Measurements from ENCODE around the gene CLEC9A.

Gene CLEC9A

GRCh38 chr12:10082117-10082874 is 51.8 kb downstream of the CLEC9A start:
- no peak overlapping the region for H3K27ac ChIP-seq (ENCODE audit: insufficient read depth, low read length, poor library complexity, severe bottlenecking)
- no peak for DNase-seq

GRCh38 chr12:10084733-10085132 is 54.3 kb downstream of the CLEC9A start:
- Histone ChIP-seq H3K36me3 (ENCODE audit: control insufficient read depth, insufficient read depth, low read length) (no peaks in the 10 kb centered on the region), H3K4me3 (ENCODE audit: insufficient read depth, low read depth, low read length, poor library complexity, severe bottlenecking) (no peak overlapping the region), H3K27me3 (replicated peaks; ENCODE audit: control insufficient read depth, insufficient read depth, low read length, poor library complexity, severe bottlenecking) (peaks cover 5% of the 10 kb centered on the region), H3K27ac (ENCODE audit: insufficient read depth, low read length, poor library complexity, severe bottlenecking) (no peak overlapping the region), H3K9me3 (ENCODE audit: control insufficient read depth, low read length) (no peaks in the 10 kb centered on the region), H3K4me1 (ENCODE audit: control insufficient read depth, insufficient read depth, low read length, poor library complexity, severe bottlenecking) (no peaks in the 10 kb centered on the region)
- no peak for DNase-seq

More at GRCh38 chr12:10082117-10082874, 51.8 kb downstream of the CLEC9A start:
- Histone ChIP-seq H3K9me3 (ENCODE audit: control insufficient read depth, low read length) (no peaks in the 10 kb centered on the region), H3K4me3 (ENCODE audit: insufficient read depth, low read depth, low read length, poor library complexity, severe bottlenecking) (no peak overlapping the region), H3K4me1 (ENCODE audit: control insufficient read depth, insufficient read depth, low read length, poor library complexity, severe bottlenecking) (no peaks in the 10 kb centered on the region), H3K36me3 (ENCODE audit: control insufficient read depth, insufficient read depth, low read length) (no peaks in the 10 kb centered on the region), H3K27me3 (replicated peaks; ENCODE audit: control insufficient read depth, insufficient read depth, low read length, poor library complexity, severe bottlenecking) (peaks cover 5% of the 10 kb centered on the region)

- H3K9me3 ChIP-seq (ENCODE audit: control insufficient read depth, low read length) = no peaks in the 10 kb centered on the region
- no peaks in the 10 kb centered on the region for H3K4me1 ChIP-seq (ENCODE audit: control insufficient read depth, insufficient read depth, low read length, poor library complexity, severe bottlenecking)
- no peak for DNase-seq
- no peak overlapping the region for H3K27ac ChIP-seq (ENCODE audit: insufficient read depth, low read length, poor library complexity, severe bottlenecking)
- no peaks in the 10 kb centered on the region for H3K36me3 ChIP-seq (ENCODE audit: control insufficient read depth, insufficient read depth, low read length)
- H3K4me3 ChIP-seq (ENCODE audit: insufficient read depth, low read depth, low read length, poor library complexity, severe bottlenecking) = no peak overlapping the region
- H3K27me3 ChIP-seq (replicated peaks; ENCODE audit: control insufficient read depth, insufficient read depth, low read length, poor library complexity, severe bottlenecking) = peaks cover 4% of the 10 kb centered on the region
Observed at GRCh38 chr12:10086387-10086786, 55.9 kb downstream of the CLEC9A start.

- H3K36me3 ChIP-seq (ENCODE audit: control insufficient read depth, insufficient read depth, low read length) = no peaks in the 10 kb centered on the region
- no peaks in the 10 kb centered on the region for H3K4me1 ChIP-seq (ENCODE audit: control insufficient read depth, insufficient read depth, low read length, poor library complexity, severe bottlenecking)
- H3K4me3 ChIP-seq (ENCODE audit: insufficient read depth, low read depth, low read length, poor library complexity, severe bottlenecking) = no peak overlapping the region
- no peaks in the 10 kb centered on the region for H3K9me3 ChIP-seq (ENCODE audit: control insufficient read depth, low read length)
- no peaks in the 10 kb centered on the region for H3K27me3 ChIP-seq (replicated peaks; ENCODE audit: control insufficient read depth, insufficient read depth, low read length, poor library complexity, severe bottlenecking)
- H3K27ac ChIP-seq (ENCODE audit: insufficient read depth, low read length, poor library complexity, severe bottlenecking) = no peak overlapping the region
- no peak for DNase-seq
Observed at GRCh38 chr12:10088031-10088430, 57.5 kb downstream of the CLEC9A start.

GRCh38 chr12:10088955-10089900 is 58.7 kb downstream of the CLEC9A start:
- no peak for DNase-seq
- H3K4me1 ChIP-seq (ENCODE audit: control insufficient read depth, insufficient read depth, low read length, poor library complexity, severe bottlenecking) = no peaks in the 10 kb centered on the region
- no peaks in the 10 kb centered on the region for H3K27me3 ChIP-seq (replicated peaks; ENCODE audit: control insufficient read depth, insufficient read depth, low read length, poor library complexity, severe bottlenecking)
- no peaks in the 10 kb centered on the region for H3K36me3 ChIP-seq (ENCODE audit: control insufficient read depth, insufficient read depth, low read length)
- H3K9me3 ChIP-seq (ENCODE audit: control insufficient read depth, low read length) = no peaks in the 10 kb centered on the region
- no peak overlapping the region for H3K27ac ChIP-seq (ENCODE audit: insufficient read depth, low read length, poor library complexity, severe bottlenecking)
- H3K4me3 ChIP-seq (ENCODE audit: insufficient read depth, low read depth, low read length, poor library complexity, severe bottlenecking) = no peak overlapping the region

- Histone ChIP-seq H3K4me1 (ENCODE audit: control insufficient read depth, insufficient read depth, low read length, poor library complexity, severe bottlenecking) (no peaks in the 10 kb centered on the region), H3K27me3 (replicated peaks; ENCODE audit: control insufficient read depth, insufficient read depth, low read length, poor library complexity, severe bottlenecking) (no peaks in the 10 kb centered on the region), H3K9me3 (ENCODE audit: control insufficient read depth, low read length) (no peaks in the 10 kb centered on the region), H3K27ac (ENCODE audit: insufficient read depth, low read length, poor library complexity, severe bottlenecking) (no peak overlapping the region), H3K4me3 (ENCODE audit: insufficient read depth, low read depth, low read length, poor library complexity, severe bottlenecking) (no peak overlapping the region), H3K36me3 (ENCODE audit: control insufficient read depth, insufficient read depth, low read length) (no peaks in the 10 kb centered on the region)
- DNase-seq = no peak
Observed at GRCh38 chr12:10094646-10095395, 64.3 kb downstream of the CLEC9A start.

- no peaks in the 10 kb centered on the region for H3K9me3 ChIP-seq (ENCODE audit: control insufficient read depth, low read length)
- H3K4me3 ChIP-seq (ENCODE audit: insufficient read depth, low read depth, low read length, poor library complexity, severe bottlenecking) = no peak overlapping the region
- no peaks in the 10 kb centered on the region for H3K4me1 ChIP-seq (ENCODE audit: control insufficient read depth, insufficient read depth, low read length, poor library complexity, severe bottlenecking)
- no peaks in the 10 kb centered on the region for H3K27me3 ChIP-seq (replicated peaks; ENCODE audit: control insufficient read depth, insufficient read depth, low read length, poor library complexity, severe bottlenecking)
- no peaks in the 10 kb centered on the region for H3K36me3 ChIP-seq (ENCODE audit: control insufficient read depth, insufficient read depth, low read length)
- no peak overlapping the region for H3K27ac ChIP-seq (ENCODE audit: insufficient read depth, low read length, poor library complexity, severe bottlenecking)
- no peak for DNase-seq
Observed at GRCh38 chr12:10095971-10096370, 65.5 kb downstream of the CLEC9A start.

GRCh38 chr12:10097521-10097920 is 67.0 kb downstream of the CLEC9A start:
- Histone ChIP-seq H3K4me1 (ENCODE audit: control insufficient read depth, insufficient read depth, low read length, poor library complexity, severe bottlenecking) (no peaks in the 10 kb centered on the region), H3K9me3 (ENCODE audit: control insufficient read depth, low read length) (no peaks in the 10 kb centered on the region), H3K36me3 (ENCODE audit: control insufficient read depth, insufficient read depth, low read length) (no peaks in the 10 kb centered on the region), H3K4me3 (ENCODE audit: insufficient read depth, low read depth, low read length, poor library complexity, severe bottlenecking) (no peak overlapping the region), H3K27ac (ENCODE audit: insufficient read depth, low read length, poor library complexity, severe bottlenecking) (no peak overlapping the region), H3K27me3 (replicated peaks; ENCODE audit: control insufficient read depth, insufficient read depth, low read length, poor library complexity, severe bottlenecking) (no peaks in the 10 kb centered on the region)
- DNase-seq = no peak

GRCh38 chr12:10098791-10099190 is 68.3 kb downstream of the CLEC9A start, which contains the start of gene CLEC1A:
CLEC1A (minus strand) TSS chr12:10098985; CDS start chr12:10098922, 63 bp downstream.
- DNase-seq = no peak
- H3K9me3 ChIP-seq (ENCODE audit: control insufficient read depth, low read length) = no peaks in the 10 kb centered on the region
- H3K36me3 ChIP-seq (ENCODE audit: control insufficient read depth, insufficient read depth, low read length) = no peaks in the 10 kb centered on the region
- no peaks in the 10 kb centered on the region for H3K4me1 ChIP-seq (ENCODE audit: control insufficient read depth, insufficient read depth, low read length, poor library complexity, severe bottlenecking)
- no peak within 1 kb of the TSS for H3K27ac ChIP-seq (ENCODE audit: insufficient read depth, low read length, poor library complexity, severe bottlenecking)
- no peaks in the 10 kb centered on the region for H3K27me3 ChIP-seq (replicated peaks; ENCODE audit: control insufficient read depth, insufficient read depth, low read length, poor library complexity, severe bottlenecking)
- H3K4me3 ChIP-seq (ENCODE audit: insufficient read depth, low read depth, low read length, poor library complexity, severe bottlenecking) = no peak within 1 kb of the TSS
